ENCODE results near the gene LIN54.

DNA sequence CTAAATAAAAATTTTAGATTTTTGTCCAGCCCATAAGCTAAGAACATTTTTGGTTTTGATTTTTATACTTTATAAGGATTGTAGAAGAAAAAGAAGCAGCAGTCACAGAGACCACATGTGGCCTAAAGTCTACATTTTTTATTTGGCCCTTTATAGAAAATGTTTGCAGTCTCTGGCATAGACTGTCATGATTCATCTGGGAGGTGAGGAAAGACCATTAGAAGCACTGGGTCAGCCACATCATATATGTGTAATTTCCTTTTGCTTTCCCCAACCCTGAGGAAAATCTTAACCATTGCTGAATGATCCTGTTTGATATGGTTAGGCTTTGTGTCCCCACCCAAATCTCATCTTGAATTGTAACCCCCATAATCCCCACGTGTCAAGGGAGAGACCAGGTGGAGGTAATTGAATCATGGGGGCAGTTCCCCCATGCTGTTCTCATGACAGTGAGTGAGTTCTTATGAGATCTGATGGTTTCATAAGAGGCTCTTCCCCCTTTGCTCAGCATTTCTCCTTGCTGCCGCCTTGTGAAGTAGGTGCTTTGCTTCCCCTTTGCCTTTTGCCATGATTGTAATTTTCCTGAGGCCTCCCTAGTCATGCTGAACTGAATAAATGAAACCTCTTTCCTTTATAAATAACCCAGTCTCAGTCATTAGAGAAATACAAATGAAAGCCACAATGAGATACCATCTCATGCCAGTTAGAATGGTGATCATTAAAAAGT is 12.3 kb upstream of the LIN54 start:
- TF ChIP-seq, protein P1, sequence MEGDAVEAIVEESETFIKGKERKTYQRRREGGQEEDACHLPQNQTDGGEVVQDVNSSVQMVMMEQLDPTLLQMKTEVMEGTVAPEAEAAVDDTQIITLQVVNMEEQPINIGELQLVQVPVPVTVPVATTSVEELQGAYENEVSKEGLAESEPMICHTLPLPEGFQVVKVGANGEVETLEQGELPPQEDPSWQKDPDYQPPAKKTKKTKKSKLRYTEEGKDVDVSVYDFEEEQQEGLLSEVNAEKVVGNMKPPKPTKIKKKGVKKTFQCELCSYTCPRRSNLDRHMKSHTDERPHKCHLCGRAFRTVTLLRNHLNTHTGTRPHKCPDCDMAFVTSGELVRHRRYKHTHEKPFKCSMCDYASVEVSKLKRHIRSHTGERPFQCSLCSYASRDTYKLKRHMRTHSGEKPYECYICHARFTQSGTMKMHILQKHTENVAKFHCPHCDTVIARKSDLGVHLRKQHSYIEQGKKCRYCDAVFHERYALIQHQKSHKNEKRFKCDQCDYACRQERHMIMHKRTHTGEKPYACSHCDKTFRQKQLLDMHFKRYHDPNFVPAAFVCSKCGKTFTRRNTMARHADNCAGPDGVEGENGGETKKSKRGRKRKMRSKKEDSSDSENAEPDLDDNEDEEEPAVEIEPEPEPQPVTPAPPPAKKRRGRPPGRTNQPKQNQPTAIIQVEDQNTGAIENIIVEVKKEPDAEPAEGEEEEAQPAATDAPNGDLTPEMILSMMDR (IDR thresholded peaks at IDR 0.05) = no peak
- TF ChIP-seq POLR2A (IDR thresholded peaks at IDR 0.05) = no peak
